OCI-M2 (cell line): ENCODE data around the gene CDCA4.
A peak's percentile ranks its signal among the peaks of the same experiment; 100 is the strongest.

Experiments used
- DNase-seq: peaks from one replicate; lab custom pipeline; 2025; ENCODE audit not compliant: unreplicated experiment; lab: John Stamatoyannopoulos, UW

Gene CDCA4

DNA sequence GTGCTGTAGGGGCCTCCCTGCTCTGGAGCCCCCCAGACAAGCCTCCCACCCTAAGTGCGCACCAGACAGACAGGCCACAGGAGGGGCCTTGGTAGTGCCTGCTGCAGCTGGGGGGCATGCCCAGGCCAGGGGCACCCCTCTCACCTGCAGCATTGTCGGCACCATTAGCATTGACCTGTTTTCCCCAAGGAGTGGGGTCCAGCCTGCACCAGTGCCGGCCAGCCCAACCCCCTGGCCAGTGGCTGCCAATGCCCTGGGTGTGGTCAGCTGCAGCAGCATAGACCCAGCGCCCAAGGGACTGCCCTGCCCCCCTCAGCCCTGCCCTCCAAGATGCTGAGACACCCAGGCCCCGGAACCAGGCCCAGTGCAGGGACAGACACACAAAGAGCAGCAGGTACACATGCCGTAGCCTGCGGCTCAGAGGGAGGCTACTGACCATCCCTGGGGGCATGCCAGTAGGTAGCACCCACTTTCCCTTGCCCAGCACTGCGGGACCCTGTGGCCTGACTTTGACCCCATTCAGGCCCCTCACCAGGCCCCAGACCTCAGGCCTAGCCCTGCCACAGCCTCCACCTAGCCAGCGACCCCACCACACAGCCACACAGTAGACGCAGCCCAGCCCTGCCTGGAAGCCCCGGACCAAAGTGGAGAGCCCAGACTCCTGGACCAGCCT lies 43.7 kb downstream of the CDCA4 start:
- DNase-seq = no peak

DNA sequence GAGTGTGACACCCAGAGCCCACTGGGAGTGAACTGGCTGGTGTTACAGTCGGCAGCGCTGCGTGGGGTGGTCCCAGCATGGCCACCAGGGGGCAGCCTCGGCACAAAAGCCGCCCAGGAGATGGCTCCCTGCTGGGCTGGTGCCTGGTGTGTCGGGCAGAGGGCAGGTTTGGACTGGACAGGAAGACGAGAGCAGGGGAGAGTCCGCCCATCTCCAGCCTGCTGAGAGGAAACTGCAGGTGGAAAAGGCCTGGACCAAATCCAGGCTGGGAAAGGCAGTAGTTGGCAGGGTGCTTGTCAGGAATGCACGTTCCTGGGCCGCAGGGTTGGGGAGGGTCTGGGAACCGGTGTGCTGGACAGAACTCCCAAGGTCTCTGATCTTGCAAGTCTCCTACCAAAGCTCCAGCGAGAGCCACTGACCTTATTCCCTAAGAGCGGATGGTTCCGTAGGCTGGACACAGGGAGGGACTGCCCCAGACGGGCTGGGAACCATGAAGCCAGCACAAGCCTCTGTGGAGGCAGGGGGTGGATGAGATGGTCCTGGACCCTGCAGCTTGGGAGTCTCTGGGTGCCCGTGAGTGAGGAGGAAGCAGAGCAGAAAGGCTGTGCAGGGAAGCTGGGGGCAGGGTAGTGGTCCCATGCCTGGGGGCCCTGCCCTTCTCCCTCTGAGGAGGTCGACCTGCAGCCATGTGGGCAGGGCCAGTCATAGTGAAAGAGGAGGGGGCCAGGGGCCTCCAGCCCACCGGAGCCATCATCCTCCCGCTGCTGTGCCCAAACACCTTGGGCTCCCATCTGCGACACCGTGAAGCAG lies 44.5 kb downstream of the CDCA4 start:
- peak; percentile 64 for DNase-seq

DNA sequence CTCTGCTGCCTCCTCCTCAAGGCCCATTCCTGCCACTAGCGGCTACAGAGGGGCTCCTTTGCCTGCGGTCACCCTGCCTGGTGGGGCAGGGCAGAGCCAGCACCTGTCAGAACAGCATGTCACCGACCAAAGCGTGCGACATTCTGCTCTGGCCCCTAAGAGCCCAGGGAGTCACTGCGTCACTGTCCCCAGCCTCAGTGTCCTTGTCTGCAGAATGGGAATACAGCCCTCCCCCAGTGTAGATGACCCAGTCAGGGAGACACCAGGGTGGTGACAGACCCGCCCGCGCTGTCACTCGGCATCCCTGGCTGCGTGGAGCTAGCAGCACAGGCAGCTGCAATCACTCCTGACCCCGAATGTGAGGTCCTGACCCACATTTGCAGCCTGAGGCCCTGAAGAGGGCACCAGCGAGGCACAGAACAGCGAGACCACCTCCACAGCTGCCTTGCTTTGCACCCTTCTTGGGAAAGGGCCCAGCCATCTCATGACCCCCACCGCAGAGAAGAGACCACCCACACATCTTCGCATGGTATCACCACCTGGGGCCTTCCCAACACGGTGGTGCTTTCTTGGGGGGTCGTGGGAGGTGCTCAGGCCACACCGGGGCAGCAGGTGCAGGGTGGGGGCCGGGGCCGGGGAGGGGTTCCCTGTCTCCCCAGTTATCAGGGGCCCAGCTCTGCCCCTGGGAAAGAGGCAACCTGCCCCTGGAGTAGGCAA lies 45.2 kb downstream of the CDCA4 start:
- DNase-seq = no peak

DNA sequence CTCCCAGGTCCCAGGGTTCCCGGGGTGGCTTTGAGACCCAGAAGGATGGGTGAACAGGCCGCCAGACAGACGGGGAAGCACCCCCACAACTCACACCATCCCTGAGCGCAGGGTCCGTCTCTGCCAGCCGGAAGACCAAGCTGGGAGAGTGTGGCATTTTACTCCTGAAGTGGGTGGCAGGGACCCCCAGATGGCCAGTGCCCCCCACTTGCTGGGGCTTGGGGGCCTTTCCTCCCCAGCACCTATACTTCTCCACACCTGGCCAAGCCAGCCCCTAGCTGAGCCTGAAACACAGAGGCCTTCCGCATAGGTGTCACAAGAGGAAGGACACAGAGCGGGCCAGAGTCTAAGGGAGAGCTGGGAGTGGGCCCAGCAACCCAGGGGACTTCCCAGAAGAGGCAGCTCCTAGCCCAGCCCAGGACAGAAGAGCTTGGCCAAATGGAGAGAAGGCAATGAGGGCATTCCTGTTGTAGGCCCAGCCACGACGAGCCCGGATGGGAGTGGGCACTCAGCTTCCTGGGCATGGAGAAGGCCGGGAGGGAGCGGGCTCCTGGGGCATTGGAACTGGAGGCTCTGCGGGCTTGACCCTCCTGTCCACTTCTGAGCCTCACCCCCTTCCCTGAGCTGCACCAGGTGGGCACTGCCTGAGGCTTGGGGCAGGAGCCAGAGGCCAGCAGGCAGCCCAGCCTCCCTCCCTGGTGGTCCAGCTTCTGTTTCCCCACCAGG lies 46.1 kb downstream of the CDCA4 start:
- no peak for DNase-seq

DNA sequence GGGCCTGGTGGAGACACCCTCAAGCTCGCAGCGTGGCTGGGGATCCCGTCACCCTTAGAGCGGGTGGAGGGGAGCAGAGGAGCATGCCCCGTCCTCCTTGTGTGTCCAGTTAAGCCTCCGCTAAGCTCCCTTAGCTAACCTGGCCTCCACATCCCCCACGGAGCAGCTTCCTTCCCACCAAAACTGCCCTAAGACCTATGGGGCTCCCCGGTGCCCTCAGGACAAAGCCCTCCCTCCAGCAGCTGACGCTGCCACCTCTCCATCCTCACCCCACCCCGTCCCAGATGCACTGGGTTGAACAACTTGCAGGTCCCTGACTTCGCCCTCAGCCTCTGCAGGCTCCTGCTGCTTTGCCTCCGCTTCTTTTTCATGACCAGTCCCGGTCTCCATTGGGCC lies 46.7 kb downstream of the CDCA4 start:
- no peak for DNase-seq

DNA sequence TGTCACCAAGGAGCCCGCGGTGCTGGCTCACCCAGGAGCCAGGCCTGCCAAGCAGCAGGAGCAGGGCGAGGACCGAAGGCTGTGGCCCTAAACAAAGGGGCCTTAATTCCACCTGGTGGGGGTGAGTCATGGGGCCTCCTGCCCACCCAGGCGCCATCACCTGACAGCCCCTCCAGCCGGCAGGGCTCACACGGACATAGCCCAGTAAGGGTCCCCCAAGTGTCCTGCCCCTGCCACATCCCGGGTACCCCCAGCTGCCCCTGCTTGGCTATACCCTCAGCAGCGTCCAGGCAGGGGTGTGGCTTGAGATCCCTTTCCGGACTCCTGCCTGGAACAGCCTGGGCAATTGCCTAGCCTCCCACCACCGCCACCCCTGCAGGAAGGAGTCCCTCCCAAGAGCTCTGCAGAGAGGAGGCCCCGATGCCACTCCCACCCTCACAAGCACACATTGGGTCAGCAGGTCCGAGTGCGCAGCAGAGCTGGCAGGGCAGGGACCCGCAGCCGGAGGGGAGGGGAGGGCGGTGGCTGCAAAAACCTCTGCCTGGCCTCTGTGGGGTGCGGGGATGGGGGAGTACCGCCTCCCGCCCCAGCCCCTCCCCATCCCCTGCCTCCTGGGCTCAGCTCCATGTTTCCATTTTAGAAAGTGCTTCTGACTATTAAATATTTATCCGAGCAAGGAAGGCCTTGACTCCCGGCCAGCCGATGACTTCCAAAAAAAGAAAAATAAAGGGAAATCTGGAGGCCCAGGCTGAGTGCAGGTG lies 47.3 kb downstream of the CDCA4 start:
- no peak for DNase-seq

DNA sequence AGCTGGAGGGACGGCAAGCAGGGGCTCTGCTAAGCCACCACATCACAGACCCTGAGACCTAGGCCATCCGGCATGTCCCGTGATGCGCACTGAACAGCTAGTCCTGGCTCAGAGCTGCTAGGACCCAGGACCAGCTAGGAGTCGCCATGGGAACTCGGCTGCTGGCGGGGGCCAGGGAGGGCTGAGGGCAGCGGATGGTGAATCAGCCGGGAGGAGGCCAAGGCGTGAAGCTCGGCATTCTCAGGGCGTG lies 47.8 kb downstream of the CDCA4 start:
- no peak for DNase-seq

DNA sequence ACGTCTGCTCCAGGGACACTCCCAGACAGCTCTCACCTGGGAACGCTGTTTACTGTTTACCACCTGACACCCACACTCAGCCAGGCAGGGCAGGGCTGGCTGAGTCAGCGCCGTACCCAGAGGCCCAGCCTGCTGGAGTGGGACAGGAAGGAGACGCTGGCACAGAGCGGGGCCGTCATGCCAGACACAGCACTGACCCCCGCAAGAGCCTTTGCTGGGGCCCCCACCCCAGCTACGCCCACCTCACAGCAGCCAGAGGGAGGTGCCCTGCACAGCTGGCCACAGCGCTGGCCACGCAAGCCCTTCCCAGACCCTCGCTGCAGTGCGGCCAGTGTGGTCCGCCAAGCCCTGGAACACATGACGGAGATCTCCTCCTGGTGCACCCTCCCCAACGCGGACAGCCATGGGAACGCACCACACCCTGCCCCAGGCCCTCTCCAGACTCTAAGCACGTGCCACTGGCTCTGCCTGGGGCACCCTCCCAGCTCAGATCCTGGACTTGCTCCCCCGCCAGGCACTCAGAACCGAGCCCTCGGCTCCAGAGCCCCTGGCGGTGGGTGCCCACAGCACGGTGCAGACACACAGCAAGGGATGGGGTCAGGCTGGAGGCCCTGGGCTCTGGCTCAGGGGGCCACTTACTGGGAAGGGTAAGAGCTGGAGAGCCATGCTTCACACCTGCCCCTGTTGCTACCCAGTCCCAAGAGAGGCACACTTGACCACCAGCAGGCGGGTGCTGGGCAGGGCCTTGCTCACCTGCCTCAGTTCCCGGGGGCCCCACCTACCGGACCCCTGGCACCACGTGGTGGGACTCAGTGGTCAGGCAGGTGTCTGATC lies 48.4 kb downstream of the CDCA4 start:
- DNase-seq = no peak

DNA sequence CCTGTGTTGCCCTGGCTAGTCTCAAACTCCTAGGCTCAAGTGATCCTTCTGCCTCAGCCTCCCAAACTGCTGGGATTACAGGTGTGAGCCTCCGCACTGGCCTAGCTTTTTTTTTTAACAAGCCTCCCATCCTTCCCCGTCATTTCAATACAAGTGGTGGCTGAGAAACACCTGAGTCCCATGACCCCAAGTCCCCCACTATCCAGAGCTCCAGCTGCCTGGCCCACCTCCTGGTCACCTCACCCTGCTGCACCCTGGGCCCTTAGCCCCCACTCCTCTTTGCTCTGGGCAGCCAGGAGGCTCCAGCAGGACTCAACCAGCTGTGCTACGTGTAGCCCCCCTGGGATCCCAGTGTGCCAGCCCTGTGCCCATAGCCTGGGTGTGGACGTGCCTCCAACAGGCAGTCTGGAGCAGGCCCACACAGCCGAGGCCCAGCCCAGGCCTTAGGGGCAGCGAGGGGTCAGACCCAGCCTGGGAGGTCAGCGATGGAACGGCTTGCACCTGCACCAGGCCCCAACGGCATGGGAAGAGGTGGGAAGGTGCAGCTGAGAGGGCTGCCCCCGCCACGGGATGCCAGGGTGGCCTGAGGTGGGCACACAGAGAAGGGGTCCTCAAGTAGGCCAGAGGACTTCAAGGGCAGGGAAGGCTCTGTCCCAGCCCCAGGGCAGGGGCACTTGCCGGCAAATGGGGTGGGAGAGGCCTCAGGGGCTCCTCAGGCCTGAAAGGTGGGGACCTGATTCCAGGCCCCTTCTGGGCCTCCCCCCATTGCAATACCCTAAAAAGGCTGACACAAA lies 49.2 kb downstream of the CDCA4 start:
- no peak for DNase-seq

DNA sequence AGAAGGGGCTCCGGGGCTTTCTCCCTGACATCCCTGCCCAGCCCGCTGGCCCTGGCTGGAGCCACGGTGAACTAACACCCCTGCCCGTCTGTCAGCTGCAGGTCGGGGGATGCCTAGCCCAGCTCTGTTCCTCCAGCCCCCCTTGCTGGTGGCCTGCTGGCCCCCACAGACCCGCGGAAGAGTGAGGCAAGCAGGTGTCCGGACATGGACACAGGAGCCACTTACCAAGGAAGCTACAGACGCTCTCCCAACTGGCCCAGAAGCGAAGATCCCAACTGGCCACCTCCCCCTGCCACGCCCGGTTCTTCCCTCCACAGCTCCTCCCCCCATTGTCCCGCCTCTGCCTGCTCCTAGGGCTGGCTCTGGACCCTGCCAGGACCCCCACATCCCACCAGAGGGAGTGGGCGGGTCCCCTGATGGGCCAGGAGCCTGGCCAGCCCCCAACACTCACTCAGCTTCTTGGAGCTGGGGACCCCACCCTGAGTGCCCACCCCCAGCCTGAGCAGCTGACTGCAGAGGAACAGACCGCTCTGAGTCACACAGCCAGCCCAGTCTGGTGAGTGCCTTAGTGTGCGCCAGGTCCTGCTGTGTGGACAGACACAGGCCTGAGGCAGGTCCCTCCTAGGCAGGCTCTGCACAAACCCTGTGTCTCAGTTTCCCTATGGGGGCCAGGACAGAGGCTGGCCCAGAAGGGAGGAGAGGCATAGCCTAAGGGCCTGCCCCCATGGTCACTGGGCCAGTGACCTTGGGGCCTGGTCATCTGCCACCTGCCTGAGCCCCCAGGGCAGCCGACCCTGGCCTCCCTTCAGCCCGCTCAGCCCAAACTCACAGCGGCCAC lies 50.4 kb downstream of the CDCA4 start:
- no peak for DNase-seq

DNA sequence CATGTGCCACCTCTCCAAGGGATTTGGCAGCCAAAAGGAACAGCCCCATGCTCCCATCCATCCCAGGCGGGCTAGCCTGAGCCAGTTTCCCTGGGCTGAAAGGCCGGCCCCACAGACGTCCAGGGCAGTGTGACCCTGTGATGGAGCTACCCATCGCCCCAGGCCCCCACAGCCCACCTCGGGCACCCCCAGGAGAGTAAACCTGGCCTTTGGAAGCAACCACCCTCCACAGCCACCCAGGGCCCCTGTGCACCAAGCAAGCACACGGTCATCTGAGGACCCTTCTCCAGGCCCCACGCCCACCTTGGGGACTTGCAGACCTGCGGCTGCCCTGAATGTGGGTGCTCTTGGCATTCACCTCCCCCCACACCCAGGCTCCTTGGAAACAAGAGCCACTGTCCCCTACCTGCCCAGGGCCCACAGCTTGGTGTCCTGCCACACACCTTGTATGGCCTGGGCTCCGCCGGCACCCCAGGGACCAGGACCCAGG lies 51.1 kb downstream of the CDCA4 start:
- no peak for DNase-seq

DNA sequence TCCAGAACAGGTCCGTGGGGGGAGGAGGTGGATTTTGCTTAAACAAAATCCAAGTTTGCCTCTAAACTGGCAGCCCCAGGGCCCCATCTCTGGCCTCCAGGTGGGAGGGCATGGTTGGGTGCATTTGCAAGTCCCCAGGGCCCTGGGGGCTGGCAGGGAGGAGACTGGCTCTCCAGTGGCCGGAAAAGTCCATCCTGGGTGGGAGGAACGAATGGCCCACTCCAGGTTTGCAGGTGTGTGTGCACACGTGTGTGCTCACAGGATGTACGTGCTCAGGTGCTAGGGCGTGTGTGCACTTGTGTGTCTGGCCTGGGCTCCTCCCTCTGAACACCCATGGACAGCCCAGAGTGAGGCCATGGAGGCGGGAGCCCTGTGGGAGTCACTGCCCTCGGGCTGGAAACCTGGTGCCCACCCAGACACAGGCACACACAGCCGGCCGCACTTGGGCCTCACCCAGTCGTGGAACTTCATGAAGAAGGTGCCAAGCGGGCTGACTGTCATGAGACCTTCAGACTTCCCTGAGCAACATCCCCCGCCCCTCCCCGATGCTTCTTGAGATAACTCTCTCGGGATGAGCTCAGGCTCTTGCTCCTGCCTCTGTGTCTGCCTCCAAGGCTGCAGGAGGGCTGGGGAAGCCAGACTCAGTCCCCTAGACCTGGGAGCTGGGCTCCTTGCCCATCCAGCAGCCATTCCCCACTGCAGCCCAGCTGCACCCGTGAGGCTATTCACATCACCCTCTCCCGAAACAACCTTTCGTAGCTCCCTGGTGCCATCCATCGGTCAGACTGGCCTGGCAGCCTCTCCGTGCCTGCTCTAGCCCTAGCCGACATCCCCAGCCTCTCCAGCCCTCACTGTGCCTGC lies 52.1 kb downstream of the CDCA4 start:
- DNase-seq = no peak

DNA sequence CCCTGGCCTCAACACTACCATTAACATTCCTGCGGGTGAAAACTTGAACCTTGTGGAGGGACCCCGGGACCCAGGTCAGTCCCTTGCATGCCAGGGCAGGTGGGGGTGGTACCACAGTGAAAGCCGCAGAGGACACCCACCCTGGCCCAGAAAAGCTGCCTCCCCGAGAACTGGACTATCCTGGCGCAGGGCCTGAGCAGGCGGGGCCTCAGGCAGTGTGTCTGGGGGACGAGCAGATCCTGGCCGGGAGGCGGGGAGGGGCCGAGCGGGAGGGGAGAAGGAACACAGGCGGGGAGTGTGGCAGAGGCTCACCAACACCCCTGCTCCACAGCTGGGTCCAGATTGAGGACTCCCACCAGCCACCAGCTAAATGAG lies 52.7 kb downstream of the CDCA4 start:
- no peak for DNase-seq

DNA sequence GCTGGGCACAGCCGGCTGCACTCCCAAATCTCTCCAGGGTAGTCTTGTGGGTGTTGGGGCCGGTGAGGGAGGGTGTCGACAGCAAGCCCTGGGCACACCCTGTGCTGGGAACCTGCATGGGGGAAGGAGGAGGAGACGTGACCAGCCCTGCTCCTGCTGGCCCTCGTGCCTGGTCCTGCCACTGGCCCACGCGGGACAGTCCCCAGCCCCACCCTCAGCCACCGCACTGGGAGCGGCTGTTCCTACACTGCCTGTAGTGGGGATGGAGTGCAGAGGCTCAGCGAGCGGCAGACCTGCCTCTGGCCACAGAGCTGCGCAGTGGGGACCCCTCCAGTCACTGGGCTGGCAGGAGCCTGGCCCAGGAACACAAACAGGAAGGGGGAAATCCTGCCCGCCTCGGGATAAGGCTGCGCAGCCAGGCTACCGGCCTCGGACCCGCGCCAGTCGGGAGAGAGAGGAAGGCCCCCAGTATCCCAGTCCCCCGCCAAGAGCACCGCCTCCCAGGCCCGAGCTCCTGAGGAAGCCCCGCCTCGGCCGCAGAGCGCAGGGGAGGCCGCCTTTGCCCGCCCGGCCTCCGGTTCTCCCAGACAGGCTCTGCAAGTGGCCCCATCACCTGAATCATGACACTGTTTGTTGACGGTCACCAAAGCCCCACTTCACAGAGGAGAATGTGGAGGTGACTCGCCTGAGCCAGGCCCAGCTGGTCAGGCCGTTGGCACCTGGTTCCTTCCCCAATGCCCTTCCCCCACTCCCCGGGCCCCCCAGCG lies 53.3 kb downstream of the CDCA4 start:
- no peak for DNase-seq

DNA sequence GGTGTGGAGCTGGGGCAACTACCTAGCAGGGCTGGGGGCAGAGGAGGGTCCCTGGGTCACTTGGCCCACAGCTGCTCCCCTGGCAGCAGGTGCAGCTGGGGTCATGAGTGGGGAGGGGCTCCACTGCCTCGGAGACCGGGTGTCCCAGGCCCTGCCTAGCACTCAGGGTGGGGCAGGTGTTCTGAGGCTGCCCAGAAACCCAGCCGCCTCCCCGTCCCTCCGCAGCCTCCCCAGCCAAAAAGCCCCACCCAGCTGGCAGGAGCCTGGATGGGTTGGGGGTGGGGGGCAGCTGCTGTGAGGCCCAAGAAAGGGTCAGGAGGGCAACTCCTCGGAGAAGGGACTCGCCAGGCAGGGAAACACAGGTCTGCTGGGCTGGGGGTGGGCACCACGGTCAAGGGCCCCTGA lies 53.9 kb downstream of the CDCA4 start:
- DNase-seq = no peak

DNA sequence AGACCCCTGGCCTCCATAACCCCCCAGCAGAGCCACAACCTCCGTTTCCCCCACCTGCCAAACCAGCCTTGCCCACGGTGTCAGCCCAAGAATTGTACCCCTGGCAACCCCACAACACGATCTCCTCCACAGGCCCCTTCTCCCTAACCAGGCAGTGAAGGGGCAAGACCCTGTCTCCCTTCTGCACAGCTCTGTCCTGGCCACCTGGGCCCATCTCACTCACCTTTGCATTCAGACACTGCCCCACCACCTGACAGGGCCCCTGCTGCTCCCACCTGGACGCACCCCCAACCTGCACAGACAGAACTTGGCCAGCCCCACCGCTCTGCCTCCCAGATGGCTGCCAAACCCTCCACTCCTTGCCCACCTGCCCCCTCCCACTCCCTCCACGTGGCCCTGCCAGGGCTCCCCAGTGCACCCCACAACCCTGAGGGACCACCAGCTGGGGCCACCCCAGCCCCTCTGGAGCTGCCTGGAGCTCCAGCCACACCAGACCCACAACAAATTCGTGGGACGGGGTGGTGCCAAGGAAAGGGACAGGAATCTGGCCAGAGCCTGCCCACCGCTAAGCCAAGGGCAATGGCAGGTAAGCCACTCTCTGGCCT lies 54.5 kb downstream of the CDCA4 start:
- DNase-seq = no peak
